Activated naive CD8-positive, alpha-beta T cell (primary cell): ENCODE results near the gene NVL.

ENCODE experiments used
- H3K27ac Mint-ChIP-seq: one replicate; pipeline ENCODE4 v1.8.0; 2021; ENCODE audit warnings: mixed read lengths
- H3K27me3 Mint-ChIP-seq: one replicate; pipeline ENCODE4 v1.8.0; 2021; ENCODE audit warnings: mixed read lengths
- H3K36me3 Mint-ChIP-seq: one replicate; pipeline ENCODE4 v1.8.0; 2021; ENCODE audit warnings: mixed read lengths
- H3K4me1 Mint-ChIP-seq: one replicate; pipeline ENCODE4 v1.8.0; 2021; ENCODE audit warnings: low read depth, mixed read lengths
- H3K4me3 Mint-ChIP-seq: one replicate; pipeline ENCODE4 v1.8.0; 2021; ENCODE audit warnings: mild to moderate bottlenecking, mixed read lengths
- H3K9me3 Mint-ChIP-seq: one replicate; pipeline ENCODE4 v1.8.0; 2021; ENCODE audit warnings: low read depth, mixed read lengths

Gene NVL

GRCh38 chr1:224238212-224238611 is 91.8 kb downstream of the NVL start:
- H3K9me3 Mint-ChIP-seq = no peaks in the 10 kb centered on the region
- no peaks in the 10 kb centered on the region for H3K27me3 Mint-ChIP-seq
- no peak overlapping the region for H3K27ac Mint-ChIP-seq
- H3K4me3 Mint-ChIP-seq = no peak overlapping the region
- peaks cover 1% of the 10 kb centered on the region for H3K4me1 Mint-ChIP-seq
- peaks cover 6% of the 10 kb centered on the region for H3K36me3 Mint-ChIP-seq

DNA sequence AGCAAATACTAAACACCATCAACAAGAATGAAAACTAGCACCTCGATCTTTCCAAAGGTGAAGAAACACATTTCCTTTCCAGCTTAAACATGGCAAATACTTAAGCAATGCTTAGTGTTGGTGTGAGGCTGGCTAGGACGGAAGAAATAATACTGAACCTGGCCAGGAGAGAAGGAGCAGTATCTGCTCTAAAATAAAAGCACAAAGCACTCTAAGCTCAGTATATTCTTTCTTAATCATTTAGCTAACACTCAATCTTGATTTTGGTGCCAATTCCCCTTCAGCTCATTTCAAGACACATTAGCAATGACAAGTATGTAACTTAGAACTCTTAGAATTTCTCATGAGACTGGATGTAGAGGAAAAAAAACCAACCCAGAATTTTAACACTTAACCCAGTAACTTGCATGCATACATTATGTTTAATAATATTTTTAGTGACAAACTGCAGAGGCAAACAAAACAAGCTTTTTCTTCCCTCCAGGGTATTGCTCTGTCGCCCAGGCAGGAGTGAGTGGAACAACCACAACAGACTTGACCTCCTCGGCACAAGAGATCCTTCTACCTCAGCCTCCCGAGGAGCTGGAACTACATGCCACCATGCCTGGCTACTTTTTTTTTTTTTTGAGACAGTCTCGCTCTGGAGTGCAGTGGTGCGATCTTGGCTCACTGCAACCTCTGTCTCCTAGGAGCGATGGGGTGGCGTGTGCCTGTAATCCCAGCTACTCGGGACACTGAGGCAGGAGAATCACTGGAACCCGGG is 92.7 kb downstream of the NVL start:
- Mint-ChIP-seq H3K4me3 (no peak overlapping the region), H3K4me1 (peaks cover 1% of the 10 kb centered on the region), H3K36me3 (peaks cover 6% of the 10 kb centered on the region), H3K27ac (no peak overlapping the region), H3K27me3 (no peaks in the 10 kb centered on the region), H3K9me3 (no peaks in the 10 kb centered on the region)

GRCh38 chr1:224235813-224236493 is 94.0 kb downstream of the NVL start:
- no peaks in the 10 kb centered on the region for H3K27me3 Mint-ChIP-seq
- peaks cover 10% of the 10 kb centered on the region for H3K36me3 Mint-ChIP-seq
- H3K4me3 Mint-ChIP-seq = no peak overlapping the region
- H3K9me3 Mint-ChIP-seq = no peaks in the 10 kb centered on the region
- H3K27ac Mint-ChIP-seq = no peak overlapping the region
- peaks cover 1% of the 10 kb centered on the region for H3K4me1 Mint-ChIP-seq

GRCh38 chr1:224234017-224234416 is 96.0 kb downstream of the NVL start:
- Mint-ChIP-seq H3K4me3 (no peak overlapping the region), H3K9me3 (no peaks in the 10 kb centered on the region), H3K27me3 (no peaks in the 10 kb centered on the region), H3K27ac (no peak overlapping the region), H3K4me1 (no peaks in the 10 kb centered on the region), H3K36me3 (peaks cover 8% of the 10 kb centered on the region)

GRCh38 chr1:224226849-224227502 is 103.0 kb downstream of the NVL start:
- Mint-ChIP-seq H3K9me3 (no peaks in the 10 kb centered on the region), H3K27me3 (no peaks in the 10 kb centered on the region), H3K36me3 (peaks cover 6% of the 10 kb centered on the region), H3K27ac (peak overlapping the region; percentile 56), H3K4me1 (no peaks in the 10 kb centered on the region), H3K4me3 (no peak overlapping the region)

DNA sequence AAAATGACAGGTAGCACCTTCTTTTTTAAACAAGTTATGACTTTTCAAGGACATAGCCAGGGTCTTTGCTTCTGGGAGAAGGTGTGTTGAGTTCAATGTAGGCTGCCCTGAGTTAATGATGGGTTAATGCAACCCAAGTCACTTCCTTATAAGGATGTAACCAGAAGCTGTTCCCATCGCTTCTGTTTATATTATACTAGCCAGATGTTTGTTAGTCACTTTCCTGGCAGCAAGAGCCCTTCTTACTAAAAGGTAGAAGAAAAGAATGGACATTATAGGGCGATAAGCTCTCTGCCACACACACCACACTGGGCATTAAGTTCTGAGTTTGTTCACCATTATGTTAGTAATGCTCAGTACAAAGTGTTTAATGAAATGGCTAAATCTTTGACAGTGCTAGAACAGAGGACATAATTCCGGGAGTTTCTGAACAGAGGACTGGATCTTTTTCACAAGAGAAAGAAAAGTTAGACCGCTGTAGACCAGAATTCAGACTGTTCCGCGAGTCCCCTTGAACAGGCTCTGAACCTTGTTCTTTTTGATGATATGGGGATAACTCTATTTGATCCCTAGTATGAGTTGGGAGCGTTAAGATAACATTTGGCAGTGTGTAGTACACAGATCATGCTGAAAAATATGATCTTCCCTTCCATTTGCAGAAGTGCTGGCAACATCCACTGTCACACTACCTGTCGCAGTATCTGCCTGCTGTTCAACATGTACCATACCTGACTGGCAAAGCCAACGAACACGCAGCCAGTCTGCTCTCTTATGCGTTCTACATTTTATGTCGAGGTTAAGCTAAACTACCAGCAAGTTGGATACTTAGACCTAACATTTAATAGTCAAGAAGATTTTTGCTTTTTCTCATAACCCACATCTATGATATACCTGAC is 105.9 kb downstream of the NVL start:
- Mint-ChIP-seq H3K9me3 (no peaks in the 10 kb centered on the region), H3K4me3 (no peak overlapping the region), H3K36me3 (peaks cover 2% of the 10 kb centered on the region), H3K27ac (no peak overlapping the region), H3K27me3 (no peaks in the 10 kb centered on the region), H3K4me1 (no peaks in the 10 kb centered on the region)

DNA sequence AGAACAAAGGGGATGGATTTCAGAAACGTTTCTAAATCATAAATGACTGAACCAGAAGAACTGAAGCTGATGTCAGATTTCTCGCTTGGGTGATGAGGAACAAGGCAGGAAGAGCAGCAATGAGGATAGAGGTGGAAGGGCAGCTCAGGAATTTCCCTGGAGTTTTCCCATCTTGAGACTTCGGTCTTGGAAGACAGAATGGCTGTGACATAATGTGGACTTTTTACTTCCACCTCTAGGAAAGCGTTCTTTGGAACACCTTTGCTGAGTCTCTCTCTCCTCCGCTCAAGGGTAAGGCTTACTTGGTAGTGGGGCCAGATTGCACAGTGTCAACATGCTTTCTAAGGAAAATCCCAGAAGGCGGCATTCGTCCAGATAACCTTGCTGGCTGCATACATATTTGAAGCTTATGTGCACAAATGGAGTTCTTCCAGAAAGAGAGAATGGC is 110.3 kb downstream of the NVL start:
- no peaks in the 10 kb centered on the region for H3K27me3 Mint-ChIP-seq
- no peaks in the 10 kb centered on the region for H3K36me3 Mint-ChIP-seq
- H3K27ac Mint-ChIP-seq = no peak overlapping the region
- no peaks in the 10 kb centered on the region for H3K4me1 Mint-ChIP-seq
- H3K4me3 Mint-ChIP-seq = no peak overlapping the region
- H3K9me3 Mint-ChIP-seq = no peaks in the 10 kb centered on the region

- Mint-ChIP-seq H3K9me3 (no peaks in the 10 kb centered on the region), H3K27me3 (no peaks in the 10 kb centered on the region), H3K36me3 (no peaks in the 10 kb centered on the region), H3K4me3 (no peak overlapping the region), H3K4me1 (no peaks in the 10 kb centered on the region), H3K27ac (no peak overlapping the region)
Observed at GRCh38 chr1:224219011-224219611, 110.9 kb downstream of the NVL start.

DNA sequence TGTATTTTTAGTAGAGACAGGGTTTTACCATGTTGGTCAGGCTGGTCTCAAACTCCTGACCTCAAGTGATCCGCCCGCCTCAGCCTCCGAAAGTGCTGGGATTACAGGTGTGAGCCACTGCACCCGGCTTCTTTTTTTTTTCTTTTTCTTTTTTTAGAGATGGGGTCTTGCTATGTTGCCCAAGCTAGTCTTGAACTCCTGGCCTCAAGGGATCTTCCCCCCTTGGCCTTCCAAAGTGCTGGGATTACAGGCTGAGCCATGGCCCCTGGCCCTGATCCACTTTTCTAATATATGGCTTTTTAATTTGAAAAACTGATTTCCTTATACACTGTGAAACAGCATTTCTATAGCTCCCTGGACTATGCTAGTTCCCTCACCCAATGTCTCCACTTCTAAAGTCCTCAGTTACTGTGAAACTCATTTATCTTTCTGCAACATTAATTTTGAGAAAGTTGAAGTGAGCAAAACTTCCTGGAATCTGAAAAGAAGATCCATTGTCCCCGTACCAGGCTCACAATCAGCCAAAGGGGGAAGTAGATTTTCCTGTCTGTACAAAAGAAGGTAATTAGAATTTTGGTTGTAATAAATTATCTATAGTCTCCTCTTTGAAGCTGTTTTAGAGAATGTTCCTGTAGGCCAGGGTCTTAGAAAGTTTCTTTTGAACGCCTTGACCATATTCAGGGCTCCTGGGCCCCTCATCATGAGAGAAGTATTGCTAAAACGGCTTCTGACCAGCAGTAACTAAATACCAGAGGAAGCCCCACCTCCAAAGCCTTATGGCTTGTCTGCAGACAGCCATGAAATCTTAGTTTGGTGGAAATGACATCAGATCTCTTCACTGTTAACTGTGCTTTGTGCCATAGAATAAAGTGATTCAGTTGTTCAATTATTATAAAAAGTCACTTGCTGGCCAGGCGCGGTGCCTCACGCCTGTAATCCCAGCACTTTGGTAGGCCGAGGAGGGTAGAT is 112.0 kb downstream of the NVL start:
- Mint-ChIP-seq H3K27me3 (no peaks in the 10 kb centered on the region), H3K9me3 (no peaks in the 10 kb centered on the region), H3K4me3 (no peak overlapping the region), H3K27ac (no peak overlapping the region), H3K4me1 (no peaks in the 10 kb centered on the region), H3K36me3 (no peaks in the 10 kb centered on the region)

- no peak overlapping the region for H3K27ac Mint-ChIP-seq
- H3K9me3 Mint-ChIP-seq = no peaks in the 10 kb centered on the region
- no peaks in the 10 kb centered on the region for H3K36me3 Mint-ChIP-seq
- H3K4me1 Mint-ChIP-seq = no peaks in the 10 kb centered on the region
- no peak overlapping the region for H3K4me3 Mint-ChIP-seq
- H3K27me3 Mint-ChIP-seq = no peaks in the 10 kb centered on the region
Observed at GRCh38 chr1:224216382-224216781, 113.6 kb downstream of the NVL start.

DNA sequence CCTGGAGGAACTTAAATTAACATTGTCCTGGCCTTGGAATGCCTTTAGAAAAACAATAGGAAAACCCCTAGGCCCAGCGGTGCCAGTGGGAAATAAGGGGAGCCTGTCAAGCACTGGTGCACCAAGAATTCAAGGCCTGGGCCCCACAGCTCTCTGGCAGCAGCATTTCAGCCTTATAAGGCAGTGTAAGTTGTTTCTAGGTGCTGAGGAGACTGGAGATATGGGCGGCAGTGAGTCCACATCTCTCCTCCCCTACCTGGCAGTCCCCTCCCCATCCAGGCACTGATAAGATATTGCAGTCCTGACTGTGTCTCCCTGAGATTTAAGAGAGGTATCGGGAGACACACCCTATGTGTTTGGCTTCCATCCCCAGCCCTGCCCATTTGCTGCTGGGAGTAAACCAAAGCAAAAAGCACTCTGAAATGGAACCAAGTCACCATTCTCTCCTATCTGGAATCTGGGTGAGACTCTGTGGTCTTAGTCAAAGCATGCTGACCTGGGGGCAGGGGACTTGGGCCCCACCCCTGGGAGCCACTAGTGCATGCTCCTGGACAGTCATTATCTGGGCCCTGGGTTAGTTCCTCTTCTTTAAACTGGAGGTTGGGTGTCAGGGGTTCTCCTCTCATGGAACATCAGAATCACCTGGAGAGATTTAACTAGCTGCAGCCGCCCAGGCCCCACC is 116.4 kb downstream of the NVL start:
- Mint-ChIP-seq H3K9me3 (no peaks in the 10 kb centered on the region), H3K36me3 (no peaks in the 10 kb centered on the region), H3K27me3 (no peaks in the 10 kb centered on the region), H3K27ac (no peak overlapping the region), H3K4me3 (no peak overlapping the region), H3K4me1 (no peaks in the 10 kb centered on the region)

- H3K27ac Mint-ChIP-seq = no peak overlapping the region
- H3K4me1 Mint-ChIP-seq = no peaks in the 10 kb centered on the region
- no peaks in the 10 kb centered on the region for H3K36me3 Mint-ChIP-seq
Observed at GRCh38 chr1:224212618-224213061, 117.3 kb downstream of the NVL start.

More at GRCh38 chr1:224212618-224213061, 117.3 kb downstream of the NVL start:
- no peaks in the 10 kb centered on the region for H3K27me3 Mint-ChIP-seq
- H3K9me3 Mint-ChIP-seq = no peaks in the 10 kb centered on the region
- no peak overlapping the region for H3K4me3 Mint-ChIP-seq
